Omental fat pad (tissue), 4 donors: ENCODE data around the gene DNAJC17. TPM values are rescaled to one million over a fixed set of nuclear protein-coding genes. Genes with fewer than 3 reads are reported as not detected.

Source experiments
- ATAC-seq: fragments of 150-250 bp; one replicate; pipeline ENCODE4 v1.9.1; 2016; ENCODE audit warnings: mild to moderate bottlenecking, moderate library complexity; ENCODE audit not compliant: low FRiP score
- DNase-seq: peaks from one replicate; pipeline ENCODE4 v3.0.0-alpha.2; 2019; ENCODE audit warnings: low spot score
- CTCF ChIP-seq, 3 donors: fragments of 450-650 bp; IDR thresholded peaks; one replicate each; pipeline ENCODE4 v1.5.1; 2016 to 2017; ENCODE audit warnings: antibody characterized with exemption in 3 of 3, mild to moderate bottlenecking in 3 of 3, moderate library complexity in 2 of 3
- total RNA-seq, 4 donors: library from RNA; depleted of rRNA; stranded (reverse); fragments of >200 nt; gene quantifications; one replicate each; pipeline ENCODE4 v1.1.0, GENCODE V29; 2016

The DNAJC17 gene
- total RNA-seq, 4 donors from 2014 or later = 8.8 to 21.1 (median 17.1) TPM

GRCh38 chr15:40751745-40752144 lies 55.5 kb downstream of the DNAJC17 start:
- DNase-seq (no peak), ATAC-seq (no peak)
- TF ChIP-seq CTCF (IDR thresholded peaks at IDR 0.05) = no peak

GRCh38 chr15:40750885-40751284 lies 56.4 kb downstream of the DNAJC17 start:
- no peak for TF ChIP-seq CTCF (IDR thresholded peaks at IDR 0.05)
- no peak for DNase-seq
- ATAC-seq = no peak

- no peak for DNase-seq
- ATAC-seq = no peak
- TF ChIP-seq CTCF (IDR thresholded peaks at IDR 0.05) = no peak
Observed at GRCh38 chr15:40749151-40749630, 58.1 kb downstream of the DNAJC17 start.

- DNase-seq (no peak), ATAC-seq (no peak)
- TF ChIP-seq CTCF (IDR thresholded peaks at IDR 0.05) = no peak
Observed at GRCh38 chr15:40747685-40748631, 59.3 kb downstream of the DNAJC17 start.

- no peak for TF ChIP-seq CTCF (IDR thresholded peaks at IDR 0.05)
- no peak for ATAC-seq
Observed at GRCh38 chr15:40746916-40747418, 60.3 kb downstream of the DNAJC17 start.

GRCh38 chr15:40744815-40745152 lies 62.5 kb downstream of the DNAJC17 start:
- DNase-seq (no peak), ATAC-seq (no peak)
- no peak for TF ChIP-seq CTCF (IDR thresholded peaks at IDR 0.05)

More at GRCh38 chr15:40746916-40747418, 60.3 kb downstream of the DNAJC17 start:
- DNase-seq = no peak
